GM12878 (cell line): ENCODE measurements around the gene CDCA5. TPM values are rescaled to one million over a fixed set of nuclear protein-coding genes. Genes with fewer than 3 reads are reported as not detected.

ENCODE experiments used
- ATAC-seq: fragments of 200-7000 bp; cut with Tn5 transposase; 3 replicates; pipeline ENCODE4 v1.9.1; 2020; ENCODE audit warnings: mild to moderate bottlenecking, moderate library complexity
- BruUV-seq: library from RNA; stranded (reverse); fragments of 400-500 nt; replicated peaks from 2 replicates; lab custom pipeline; 2021; lab: Mats Ljungman, UMichigan
- CTCF ChIA-PET: fragments of 300-600 bp; sonication (Branson Sonifier 250); formaldehyde crosslinking; extraction: SDS; loops from one replicate; lab custom pipeline; 2021; ENCODE audit warnings: inconsistent platforms; lab: Yijun Ruan, JAX
- POLR2A ChIA-PET: fragments of 350-600 bp; formaldehyde crosslinking; extraction: SDS; loops from one replicate; lab custom pipeline; 2021; ENCODE audit warnings: inconsistent platforms; lab: Charles Lee
- RAD21 ChIA-PET: fragments of 300-600 bp; sonication (Branson Sonifier 250); formaldehyde crosslinking; loops from one replicate; lab custom pipeline; 2023; ENCODE audit warnings: antibody characterized with exemption; ENCODE audit not compliant: unreplicated experiment; lab: Charles Lee
- SMC1A ChIA-PET: fragments of 300-600 bp; sonication (Branson Sonifier 250); formaldehyde crosslinking; loops from one replicate; lab custom pipeline; 2023; ENCODE audit not compliant: unreplicated experiment, uncharacterized antibody; lab: Charles Lee
- DNase-seq: peaks from one replicate; pipeline ENCODE4 v3.0.0-alpha.2; 2011; ENCODE audit warnings: low read depth, low spot score
- FAIRE-seq: peaks from 3 replicates; lab custom pipeline; 2011; peaks lifted over from hg19 to GRCh38; lab: Jason Lieb, UNC
- H2AFZ ChIP-seq: 2 replicates; pipeline ENCODE4 v1.6.0; 2011; ENCODE audit warnings: low read depth, low read length, control low read depth; ENCODE audit not compliant: control insufficient read depth
- H3K27ac ChIP-seq: 2 replicates; pipeline ENCODE4 v1.5.1; 2011; ENCODE audit warnings: control low read depth; ENCODE audit not compliant: control insufficient read depth, insufficient read depth
- H3K27me3 ChIP-seq, 2 experiments: replicated peaks in 1 of 2; 2 replicates each; pipeline versions ENCODE4 v1.6.0 to v1.6.1; 2011; ENCODE audit warnings: low read length in 1 of 2; ENCODE audit not compliant: control insufficient read depth in 2 of 2, insufficient read depth in 2 of 2
- H3K36me3 ChIP-seq, 2 experiments: 2 replicates each; pipeline ENCODE4 v1.5.1; 2011; ENCODE audit warnings: low read length in 1 of 2; ENCODE audit not compliant: control insufficient read depth in 2 of 2, insufficient read depth in 2 of 2
- H3K4me1 ChIP-seq: 2 replicates; pipeline ENCODE4 v1.6.1; 2011; ENCODE audit warnings: mild to moderate bottlenecking, low read length, moderate library complexity, mixed read lengths; ENCODE audit not compliant: control insufficient read depth, insufficient read depth
- H3K4me2 ChIP-seq: 2 replicates; pipeline ENCODE4 v1.6.0; 2011; ENCODE audit warnings: control low read depth; ENCODE audit not compliant: control insufficient read depth, insufficient read depth
- H3K4me3 ChIP-seq: fragments of 200-600 bp; sonication (generic); 2 replicates; pipeline ENCODE4 v1.5.1; 2016
- H3K79me2 ChIP-seq: 2 replicates; pipeline ENCODE4 v1.6.0; 2011; ENCODE audit warnings: low read length; ENCODE audit not compliant: control insufficient read depth, insufficient read depth
- H3K9ac ChIP-seq: 2 replicates; pipeline ENCODE4 v1.8.0; 2011; ENCODE audit warnings: low read length, control low read depth, mixed read lengths; ENCODE audit not compliant: control insufficient read depth, insufficient read depth
- H3K9me3 ChIP-seq: replicated peaks from 3 replicates; pipeline ENCODE4 v1.5.1; 2011; ENCODE audit warnings: mild to moderate bottlenecking, low read length; ENCODE audit not compliant: control insufficient read depth, insufficient read depth
- H4K20me1 ChIP-seq: 2 replicates; pipeline ENCODE4 v1.6.0; 2011; ENCODE audit not compliant: control insufficient read depth, insufficient read depth
- BACH1 ChIP-seq: fragments of 450-650 bp; IDR thresholded peaks from 2 replicates; pipeline ENCODE4 v1.6.1; 2017; ENCODE audit warnings: mild to moderate bottlenecking, borderline replicate concordance
- CTCF ChIP-seq, 3 experiments: IDR thresholded peaks in 2 of 3; conservative IDR thresholded peaks in 1 of 3; 2 replicates each; pipeline ENCODE4 v1.5.1; 2011; ENCODE audit warnings: low read depth in 3 of 3, low read length in 3 of 3, mild to moderate bottlenecking in 3 of 3, control low read depth in 2 of 3, moderate library complexity in 2 of 3, inconsistent platforms in 1 of 3, mixed read lengths in 1 of 3; ENCODE audit not compliant: control insufficient read depth in 2 of 3, insufficient read depth in 1 of 3; ENCODE audit errors: extremely low read depth in 1 of 3
- FOXK2 ChIP-seq: fragments of 450-650 bp; IDR thresholded peaks from 2 replicates; pipeline ENCODE4 v1.6.1; 2017; ENCODE audit warnings: mild to moderate bottlenecking, moderate library complexity
- GATAD2B ChIP-seq: fragments of 450-650 bp; conservative IDR thresholded peaks from 2 replicates; pipeline ENCODE4 v1.6.1; 2017; ENCODE audit warnings: low read depth, mild to moderate bottlenecking, moderate library complexity
- IRF4 ChIP-seq: IDR thresholded peaks from 2 replicates; pipeline ENCODE4 v1.6.1; 2011; ENCODE audit warnings: low read depth, low read length
- NR2C1 ChIP-seq: fragments of 450-650 bp; IDR thresholded peaks from 2 replicates; pipeline ENCODE4 v1.6.1; 2017; ENCODE audit warnings: antibody characterized with exemption, mild to moderate bottlenecking, moderate library complexity
- RAD21 ChIP-seq: IDR thresholded peaks from 2 replicates; pipeline ENCODE4 v1.6.1; 2011; ENCODE audit warnings: mild to moderate bottlenecking, low read depth, low read length, moderate library complexity; ENCODE audit not compliant: insufficient read depth
- SKIL ChIP-seq: fragments of 450-650 bp; IDR thresholded peaks from 2 replicates; pipeline ENCODE4 v1.6.1; 2017; ENCODE audit warnings: mild to moderate bottlenecking, low read depth, inconsistent platforms; ENCODE audit not compliant: poor library complexity, severe bottlenecking
- ZBTB11 ChIP-seq: fragments of 450-650 bp; formaldehyde crosslinking; IDR thresholded peaks from 2 replicates; pipeline ENCODE4 v1.5.0; 2022; ENCODE audit warnings: mild to moderate bottlenecking, missing genetic modification characterization
- ZNF274 ChIP-seq: IDR thresholded peaks from one replicate; pipeline ENCODE4 v1.8.0; 2011; ENCODE audit not compliant: insufficient read length, insufficient read depth
- WGBS: methylation state at CpG from one replicate; pipeline ENCODE4 v1.1.6; 2016; ENCODE audit warnings: low lambda C conversion rate; ENCODE audit not compliant: insufficient replicate concordance, insufficient coverage; ENCODE audit errors: missing lambda C conversion rate; 5-methylcytosine and 5-hydroxymethylcytosine counted together
- in situ Hi-C: fragments of 300-500 bp; cut with MboI; formaldehyde crosslinking; loops from 9 replicates; pipeline ENCODE4 v1.14.3; 2018; ENCODE audit warnings: mixed read lengths
- intact Hi-C: fragments of 100-400 bp; cut with micrococcal nuclease; formaldehyde crosslinking; loops from one replicate; pipeline ENCODE4 v1.14.2; 2022; ENCODE audit not compliant: unreplicated experiment
- polyA plus RNA-seq, 11 experiments: library from polyadenylated mRNA; depleted of rRNA in 4 of 11; unstranded in 6 of 11; stranded (reverse) in 5 of 11; fragments of >200 nt; fragmentation: Nextera tagmentation in 4 of 11; fragmentation: Illumina TruSeq in 1 of 11; extraction: Ambion mirVana in 4 of 11; extraction: Trizol in 1 of 11; gene quantifications; 1 replicate in 1 of 11; 2 replicates in 10 of 11; pipeline versions ENCODE4 v1.2.1 to v1.2.3, GENCODE V29; 2011 to 2016; ENCODE audit warnings: inconsistent platforms in 2 of 11, missing spikeins in 2 of 11, low read depth in 1 of 11
- total RNA-seq, 4 experiments: library from RNA; depleted of rRNA in 3 of 4; stranded (reverse); fragments of >200 nt in 3 of 4; fragmentation: Illumina TruSeq in 1 of 4; extraction: Trizol in 1 of 4; gene quantifications; 2 replicates each; pipeline versions ENCODE4 v1.2.1 to v1.2.3, GENCODE V29; 2013 to 2021

The CDCA5 gene
- total and polyA plus RNA-seq, 10 of the 15 experiments (the other 5 are each of a cell fraction or from before 2014, with no cell fraction given): 21.2 to 107 (median 64.9) TPM

- FAIRE-seq: no peak
Observed at GRCh38 chr11:65064847-65065240, 19.0 kb downstream of the CDCA5 start.

More at GRCh38 chr11:65064847-65065240, 19.0 kb downstream of the CDCA5 start:
- no peak overlapping the region for H3K9ac ChIP-seq
- no peak overlapping the region for H2AFZ ChIP-seq
- H3K4me3 ChIP-seq: no peak overlapping the region
- ChIA-PET POLR2A (interaction anchor here (0.7 to 0.8 kb wide), 2 partner anchors 12 to 148 kb away, joined by 3 to 6 read pairs; no protein-coding TSS in a partner anchor), RAD21 (no interaction called here), CTCF (no interaction called here), SMC1A (no interaction called here)
- no peak overlapping the region for H3K4me2 ChIP-seq
- DNase-seq: no peak
- H4K20me1 ChIP-seq: no peaks in the 10 kb centered on the region
- WGBS: 100% methylated on average over 4 of the region's 4 CpGs
- H3K27me3 ChIP-seq: no peaks in the 10 kb centered on the region
- ATAC-seq: no peak
- no peak overlapping the region for H3K27ac ChIP-seq
- H3K4me1 ChIP-seq: peaks cover 16% of the 10 kb centered on the region
- H3K36me3 ChIP-seq: no peaks in the 10 kb centered on the region
- TF ChIP-seq FOXK2: no peak
- no peak for TF ChIP-seq ZNF274
- no peak for TF ChIP-seq CTCF (IDR thresholded peaks at IDR 0.05 in 2 of 3, conservative IDR thresholded peaks at IDR 0.05 in 1 of 3; ENCODE audit: control insufficient read depth in 2 of 3, extremely low read depth in 1 of 3, insufficient read depth in 1 of 3, low read depth in 3 of 3, low read length in 3 of 3)
- TF ChIP-seq IRF4: no peak
- no peak for TF ChIP-seq ZBTB11 (CRISPR knock-in tag)
- TF ChIP-seq GATAD2B: no peak
- TF ChIP-seq RAD21: no peak
- TF ChIP-seq NR2C1: no peak
- no peak for TF ChIP-seq SKIL
- TF ChIP-seq BACH1: no peak
- H3K79me2 ChIP-seq: no peaks in the 10 kb centered on the region
- no TSS peak for BruUV-seq
- no peaks in the 10 kb centered on the region for H3K9me3 ChIP-seq
- intact Hi-C loops: no loop called here
- in situ Hi-C loops: no loop called here
